Measurements from ENCODE around the gene ABCB1.

ABCB1 gene

GRCh38 chr7:87565877-87566276, 34.8 kb downstream of the ABCB1 start:
- no peak for TF ChIP-seq CTCF (IDR thresholded peaks at IDR 0.05; ENCODE audit: low read length)
- TF ChIP-seq EZH2 (IDR thresholded peaks at IDR 0.05; ENCODE audit: borderline replicate concordance, low read length) = no peak
- H3K4me2 ChIP-seq (ENCODE audit: low read length) = no peak overlapping the region
- H3F3A ChIP-seq (ENCODE audit: insufficient read depth, low read length) = no peaks in the 10 kb centered on the region
- H3K27ac ChIP-seq (ENCODE audit: low read depth, low read length, poor library complexity, severe bottlenecking) = no peak overlapping the region
- no peaks in the 10 kb centered on the region for H3K4me1 ChIP-seq (ENCODE audit: insufficient read depth, low read length, severe bottlenecking)
- no peaks in the 10 kb centered on the region for H3K79me2 ChIP-seq (ENCODE audit: insufficient read depth, low read length)
- H4K20me1 ChIP-seq (ENCODE audit: insufficient read depth, low read length) = no peaks in the 10 kb centered on the region
- no peaks in the 10 kb centered on the region for H3K27me3 ChIP-seq (ENCODE audit: insufficient read depth, low read length)
- H3K9me3 ChIP-seq (ENCODE audit: low read length) = no peaks in the 10 kb centered on the region
- no peak overlapping the region for H3K4me3 ChIP-seq (ENCODE audit: low read depth, low read length, poor library complexity, severe bottlenecking)
- H3K9ac ChIP-seq (ENCODE audit: low read length) = no peak overlapping the region
- H2AFZ ChIP-seq (ENCODE audit: low read length) = no peak overlapping the region
- H3K36me3 ChIP-seq (ENCODE audit: insufficient read depth, low read length) = no peaks in the 10 kb centered on the region
- no peaks in the 10 kb centered on the region for H3K9me2 ChIP-seq (ENCODE audit: low read depth, low read length)

DNA sequence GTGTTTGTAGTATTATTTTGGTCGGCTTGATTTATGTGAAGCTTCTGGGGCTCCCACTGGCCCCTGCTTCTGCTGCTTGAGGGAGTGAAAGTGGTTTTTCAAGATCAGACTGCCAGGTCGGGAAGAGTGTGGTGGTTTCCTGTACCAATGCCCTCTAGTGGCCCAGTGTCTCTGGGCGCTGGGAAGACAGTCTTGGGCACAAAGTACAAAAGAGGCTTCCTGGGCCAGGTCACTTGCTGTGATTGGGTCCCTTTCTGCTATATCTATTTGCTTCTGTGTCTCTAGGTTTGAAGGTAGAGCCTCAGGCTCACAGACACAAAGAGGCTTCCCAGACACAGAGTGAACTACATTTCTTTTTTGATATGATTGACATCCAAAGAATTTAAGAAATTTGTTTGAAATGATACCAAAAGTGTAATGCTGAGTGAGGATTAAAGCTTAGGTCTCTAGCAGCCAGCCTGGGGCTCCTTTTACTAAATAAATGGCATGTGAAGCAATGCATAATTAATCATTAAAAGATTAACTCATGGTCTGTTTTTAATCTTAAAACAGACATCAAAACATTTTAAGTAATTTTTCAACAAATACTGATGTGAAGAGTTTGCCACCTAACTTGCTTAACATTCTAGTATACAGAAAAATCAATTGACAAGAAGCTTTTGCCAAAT, 36.3 kb downstream of the ABCB1 start:
- Histone ChIP-seq H3K36me3 (ENCODE audit: insufficient read depth, low read length) (no peaks in the 10 kb centered on the region), H3K9ac (ENCODE audit: low read length) (no peak overlapping the region)

GRCh38 chr7:87561702-87562101, 39.0 kb downstream of the ABCB1 start:
- Histone ChIP-seq H3K4me3 (ENCODE audit: low read depth, low read length, poor library complexity, severe bottlenecking) (no peak overlapping the region), H3K79me2 (ENCODE audit: insufficient read depth, low read length) (no peaks in the 10 kb centered on the region), H3F3A (ENCODE audit: insufficient read depth, low read length) (no peaks in the 10 kb centered on the region), H3K4me1 (ENCODE audit: insufficient read depth, low read length, severe bottlenecking) (no peaks in the 10 kb centered on the region), H3K27me3 (ENCODE audit: insufficient read depth, low read length) (no peaks in the 10 kb centered on the region), H3K9me2 (ENCODE audit: low read depth, low read length) (no peaks in the 10 kb centered on the region), H3K27ac (ENCODE audit: low read depth, low read length, poor library complexity, severe bottlenecking) (no peak overlapping the region), H3K9ac (ENCODE audit: low read length) (no peak overlapping the region), H4K20me1 (ENCODE audit: insufficient read depth, low read length) (no peaks in the 10 kb centered on the region), H3K36me3 (ENCODE audit: insufficient read depth, low read length) (no peaks in the 10 kb centered on the region), H3K9me3 (ENCODE audit: low read length) (no peaks in the 10 kb centered on the region), H3K4me2 (ENCODE audit: low read length) (no peak overlapping the region), H2AFZ (ENCODE audit: low read length) (no peak overlapping the region)
- no peak for TF ChIP-seq EZH2 (IDR thresholded peaks at IDR 0.05; ENCODE audit: borderline replicate concordance, low read length)

More for the DNA sequence above, 36.3 kb downstream of the ABCB1 start:
- H3K27ac ChIP-seq (ENCODE audit: low read depth, low read length, poor library complexity, severe bottlenecking) = no peak overlapping the region
- no peaks in the 10 kb centered on the region for H3F3A ChIP-seq (ENCODE audit: insufficient read depth, low read length)
- no peaks in the 10 kb centered on the region for H3K27me3 ChIP-seq (ENCODE audit: insufficient read depth, low read length)
- no peak overlapping the region for H3K4me3 ChIP-seq (ENCODE audit: low read depth, low read length, poor library complexity, severe bottlenecking)
- H2AFZ ChIP-seq (ENCODE audit: low read length) = no peak overlapping the region
- no peak overlapping the region for H3K4me2 ChIP-seq (ENCODE audit: low read length)
- no peaks in the 10 kb centered on the region for H3K9me2 ChIP-seq (ENCODE audit: low read depth, low read length)
- TF ChIP-seq EZH2 (IDR thresholded peaks at IDR 0.05; ENCODE audit: borderline replicate concordance, low read length) = no peak
- TF ChIP-seq CTCF (IDR thresholded peaks at IDR 0.05; ENCODE audit: low read length) = peak; percentile 86
- H3K79me2 ChIP-seq (ENCODE audit: insufficient read depth, low read length) = no peaks in the 10 kb centered on the region
- no peaks in the 10 kb centered on the region for H3K9me3 ChIP-seq (ENCODE audit: low read length)
- no peaks in the 10 kb centered on the region for H3K4me1 ChIP-seq (ENCODE audit: insufficient read depth, low read length, severe bottlenecking)
- H4K20me1 ChIP-seq (ENCODE audit: insufficient read depth, low read length) = no peaks in the 10 kb centered on the region

GRCh38 chr7:87561102-87561501, 39.6 kb downstream of the ABCB1 start:
- Histone ChIP-seq H3K9me3 (ENCODE audit: low read length) (no peaks in the 10 kb centered on the region), H3K36me3 (ENCODE audit: insufficient read depth, low read length) (no peaks in the 10 kb centered on the region), H3K9me2 (ENCODE audit: low read depth, low read length) (no peaks in the 10 kb centered on the region), H3K79me2 (ENCODE audit: insufficient read depth, low read length) (no peaks in the 10 kb centered on the region), H2AFZ (ENCODE audit: low read length) (no peak overlapping the region), H4K20me1 (ENCODE audit: insufficient read depth, low read length) (no peaks in the 10 kb centered on the region), H3K4me3 (ENCODE audit: low read depth, low read length, poor library complexity, severe bottlenecking) (no peak overlapping the region), H3K4me2 (ENCODE audit: low read length) (no peak overlapping the region), H3K27ac (ENCODE audit: low read depth, low read length, poor library complexity, severe bottlenecking) (no peak overlapping the region), H3K27me3 (ENCODE audit: insufficient read depth, low read length) (no peaks in the 10 kb centered on the region), H3K9ac (ENCODE audit: low read length) (no peak overlapping the region), H3K4me1 (ENCODE audit: insufficient read depth, low read length, severe bottlenecking) (no peaks in the 10 kb centered on the region), H3F3A (ENCODE audit: insufficient read depth, low read length) (no peaks in the 10 kb centered on the region)
- TF ChIP-seq EZH2 (IDR thresholded peaks at IDR 0.05; ENCODE audit: borderline replicate concordance, low read length) = no peak
- no peak for TF ChIP-seq CTCF (IDR thresholded peaks at IDR 0.05; ENCODE audit: low read length)
